Measurements from ENCODE around the gene TNRC6A. TPM values are rescaled to one million over a fixed set of nuclear protein-coding genes. Genes with fewer than 3 reads are reported as not detected.

The TNRC6A gene
- total and polyA plus RNA-seq, 4 donors: 9.3 to 42.3 (median 22.9) TPM

- Histone ChIP-seq H3K27ac (ENCODE audit: low read depth in 1 of 2, low read length in 2 of 2) (no peak overlapping the region), H3K9ac (ENCODE audit: low read depth in 1 of 2, low read length in 2 of 2) (no peak overlapping the region), H3K27me3 (ENCODE audit: control insufficient read depth in 4 of 4, insufficient read depth in 4 of 4, low read length in 3 of 4) (no peaks in the 10 kb centered on the region), H3K4me3 (ENCODE audit: low read depth in 1 of 3, low read length in 3 of 3) (no peak overlapping the region), H3K9me3 (ENCODE audit: control insufficient read depth in 4 of 4, low read length in 3 of 4) (no peaks in the 10 kb centered on the region), H3K4me1 (ENCODE audit: control insufficient read depth in 4 of 4, insufficient read depth in 4 of 4, low read length in 3 of 4) (peaks cover 0 to 6% (median 2%) of the 10 kb centered on the region in 4 donors), H3K36me3 (ENCODE audit: control insufficient read depth in 4 of 4, insufficient read depth in 3 of 4, low read depth in 1 of 4, low read length in 3 of 4) (peaks cover 0 to 1% (median 0%) of the 10 kb centered on the region in 4 donors)
- WGBS: 99% methylated on average over 5 of the region's 5 CpGs
- TF ChIP-seq, protein P1, sequence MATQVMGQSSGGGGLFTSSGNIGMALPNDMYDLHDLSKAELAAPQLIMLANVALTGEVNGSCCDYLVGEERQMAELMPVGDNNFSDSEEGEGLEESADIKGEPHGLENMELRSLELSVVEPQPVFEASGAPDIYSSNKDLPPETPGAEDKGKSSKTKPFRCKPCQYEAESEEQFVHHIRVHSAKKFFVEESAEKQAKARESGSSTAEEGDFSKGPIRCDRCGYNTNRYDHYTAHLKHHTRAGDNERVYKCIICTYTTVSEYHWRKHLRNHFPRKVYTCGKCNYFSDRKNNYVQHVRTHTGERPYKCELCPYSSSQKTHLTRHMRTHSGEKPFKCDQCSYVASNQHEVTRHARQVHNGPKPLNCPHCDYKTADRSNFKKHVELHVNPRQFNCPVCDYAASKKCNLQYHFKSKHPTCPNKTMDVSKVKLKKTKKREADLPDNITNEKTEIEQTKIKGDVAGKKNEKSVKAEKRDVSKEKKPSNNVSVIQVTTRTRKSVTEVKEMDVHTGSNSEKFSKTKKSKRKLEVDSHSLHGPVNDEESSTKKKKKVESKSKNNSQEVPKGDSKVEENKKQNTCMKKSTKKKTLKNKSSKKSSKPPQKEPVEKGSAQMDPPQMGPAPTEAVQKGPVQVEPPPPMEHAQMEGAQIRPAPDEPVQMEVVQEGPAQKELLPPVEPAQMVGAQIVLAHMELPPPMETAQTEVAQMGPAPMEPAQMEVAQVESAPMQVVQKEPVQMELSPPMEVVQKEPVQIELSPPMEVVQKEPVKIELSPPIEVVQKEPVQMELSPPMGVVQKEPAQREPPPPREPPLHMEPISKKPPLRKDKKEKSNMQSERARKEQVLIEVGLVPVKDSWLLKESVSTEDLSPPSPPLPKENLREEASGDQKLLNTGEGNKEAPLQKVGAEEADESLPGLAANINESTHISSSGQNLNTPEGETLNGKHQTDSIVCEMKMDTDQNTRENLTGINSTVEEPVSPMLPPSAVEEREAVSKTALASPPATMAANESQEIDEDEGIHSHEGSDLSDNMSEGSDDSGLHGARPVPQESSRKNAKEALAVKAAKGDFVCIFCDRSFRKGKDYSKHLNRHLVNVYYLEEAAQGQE (IDR thresholded peaks at IDR 0.05): no peak
- TF ChIP-seq SP1 (IDR thresholded peaks at IDR 0.05) (no peak), ATF3 (IDR thresholded peaks at IDR 0.05) (no peak), HNF4G (IDR thresholded peaks at IDR 0.05) (no peak)
- DNase-seq (ENCODE audit: low spot score): no peak
These were observed 120.2 kb downstream of the TNRC6A start for GRCh38 chr16:24849641-24850040.

- Histone ChIP-seq H3K27ac (ENCODE audit: low read depth in 1 of 2, low read length in 2 of 2) (no peak overlapping the region), H3K9me3 (ENCODE audit: control insufficient read depth in 4 of 4, low read length in 3 of 4) (no peaks in the 10 kb centered on the region), H3K36me3 (ENCODE audit: control insufficient read depth in 4 of 4, insufficient read depth in 3 of 4, low read depth in 1 of 4, low read length in 3 of 4) (no peaks in the 10 kb centered on the region), H3K27me3 (ENCODE audit: control insufficient read depth in 4 of 4, insufficient read depth in 4 of 4, low read length in 3 of 4) (no peaks in the 10 kb centered on the region), H3K4me1 (ENCODE audit: control insufficient read depth in 4 of 4, insufficient read depth in 4 of 4, low read length in 3 of 4) (peaks cover 0 to 6% (median 2%) of the 10 kb centered on the region in 4 donors), H3K4me3 (ENCODE audit: low read depth in 1 of 3, low read length in 3 of 3) (no peak overlapping the region), H3K9ac (ENCODE audit: low read depth in 1 of 2, low read length in 2 of 2) (no peak overlapping the region)
- TF ChIP-seq FOXA2 (IDR thresholded peaks at IDR 0.05): no peak
- DNase-seq (ENCODE audit: low spot score): no peak
- WGBS: 80% methylated on average over 9 of the region's 9 CpGs
These were observed 121.0 kb downstream of the TNRC6A start for GRCh38 chr16:24850289-24850938.

GRCh38 chr16:24851700-24852099 is 122.2 kb downstream of the TNRC6A start:
- no peaks in the 10 kb centered on the region for H3K27me3 ChIP-seq (ENCODE audit: control insufficient read depth in 4 of 4, insufficient read depth in 4 of 4, low read length in 3 of 4)
- DNase-seq (ENCODE audit: low spot score): no peak
- no peaks in the 10 kb centered on the region for H3K4me1 ChIP-seq (ENCODE audit: control insufficient read depth in 4 of 4, insufficient read depth in 4 of 4, low read length in 3 of 4)
- no peak overlapping the region for H3K4me3 ChIP-seq (ENCODE audit: low read depth in 1 of 3, low read length in 3 of 3)
- H3K36me3 ChIP-seq (ENCODE audit: control insufficient read depth in 4 of 4, insufficient read depth in 3 of 4, low read depth in 1 of 4, low read length in 3 of 4): no peaks in the 10 kb centered on the region
- 73% methylated on average over 8 of the region's 8 CpGs for WGBS
- H3K9ac ChIP-seq (ENCODE audit: low read depth in 1 of 2, low read length in 2 of 2): no peak overlapping the region
- H3K9me3 ChIP-seq (ENCODE audit: control insufficient read depth in 4 of 4, low read length in 3 of 4): no peaks in the 10 kb centered on the region
- no peak overlapping the region for H3K27ac ChIP-seq (ENCODE audit: low read depth in 1 of 2, low read length in 2 of 2)
- TF ChIP-seq HNF4A (conservative IDR thresholded peaks at IDR 0.05): no peak
- no peak for TF ChIP-seq FOXA1 (IDR thresholded peaks at IDR 0.05)
- no peak for TF ChIP-seq NR2F2 (IDR thresholded peaks at IDR 0.05)
- no peak for TF ChIP-seq RXRA (IDR thresholded peaks at IDR 0.05)
- TF ChIP-seq, protein P2, sequence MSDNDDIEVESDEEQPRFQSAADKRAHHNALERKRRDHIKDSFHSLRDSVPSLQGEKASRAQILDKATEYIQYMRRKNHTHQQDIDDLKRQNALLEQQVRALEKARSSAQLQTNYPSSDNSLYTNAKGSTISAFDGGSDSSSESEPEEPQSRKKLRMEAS (IDR thresholded peaks at IDR 0.05): no peak
- TF ChIP-seq TAF1 (conservative IDR thresholded peaks at IDR 0.05): no peak
- no peak for TF ChIP-seq HNF4G (IDR thresholded peaks at IDR 0.05)
- TF ChIP-seq, protein P1 (IDR thresholded peaks at IDR 0.05): no peak
- no peak for TF ChIP-seq YY1 (IDR thresholded peaks at IDR 0.05)
- no peak for TF ChIP-seq SP1 (IDR thresholded peaks at IDR 0.05)
- TF ChIP-seq, protein P3, sequence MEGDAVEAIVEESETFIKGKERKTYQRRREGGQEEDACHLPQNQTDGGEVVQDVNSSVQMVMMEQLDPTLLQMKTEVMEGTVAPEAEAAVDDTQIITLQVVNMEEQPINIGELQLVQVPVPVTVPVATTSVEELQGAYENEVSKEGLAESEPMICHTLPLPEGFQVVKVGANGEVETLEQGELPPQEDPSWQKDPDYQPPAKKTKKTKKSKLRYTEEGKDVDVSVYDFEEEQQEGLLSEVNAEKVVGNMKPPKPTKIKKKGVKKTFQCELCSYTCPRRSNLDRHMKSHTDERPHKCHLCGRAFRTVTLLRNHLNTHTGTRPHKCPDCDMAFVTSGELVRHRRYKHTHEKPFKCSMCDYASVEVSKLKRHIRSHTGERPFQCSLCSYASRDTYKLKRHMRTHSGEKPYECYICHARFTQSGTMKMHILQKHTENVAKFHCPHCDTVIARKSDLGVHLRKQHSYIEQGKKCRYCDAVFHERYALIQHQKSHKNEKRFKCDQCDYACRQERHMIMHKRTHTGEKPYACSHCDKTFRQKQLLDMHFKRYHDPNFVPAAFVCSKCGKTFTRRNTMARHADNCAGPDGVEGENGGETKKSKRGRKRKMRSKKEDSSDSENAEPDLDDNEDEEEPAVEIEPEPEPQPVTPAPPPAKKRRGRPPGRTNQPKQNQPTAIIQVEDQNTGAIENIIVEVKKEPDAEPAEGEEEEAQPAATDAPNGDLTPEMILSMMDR (IDR thresholded peaks at IDR 0.05; ENCODE audit: low read depth, low read length, missing input control): no peak
- no peak for TF ChIP-seq GABPA (IDR thresholded peaks at IDR 0.05 in 1 of 2, conservative IDR thresholded peaks at IDR 0.05 in 1 of 2)
- TF ChIP-seq JUND (IDR thresholded peaks at IDR 0.05): no peak
- no peak for TF ChIP-seq RAD21 (IDR thresholded peaks at IDR 0.05)
- no peak for TF ChIP-seq EGR1 (IDR thresholded peaks at IDR 0.05; ENCODE audit: low read depth in 2 of 2)

Measured in liver (tissue), 9 donors.